DOHH2 (cell line): ENCODE measurements around the gene REC114.
"Not testable (repeated sequence)": the region's sequence is repeated elsewhere in the genome, so short reads cannot be mapped to it uniquely, and the experiment has no call there.

ENCODE experiments used
- H3F3A ChIP-seq: fragments of 200-600 bp; sonication (generic), shearing (Covaris generic); 2 replicates; pipeline ENCODE4 v1.6.0; 2016; ENCODE audit warnings: antibody characterized with exemption, mild to moderate bottlenecking; ENCODE audit not compliant: control insufficient read depth, insufficient read depth
- H3K27ac ChIP-seq: fragments of 200-600 bp; sonication (generic); 2 replicates; pipeline ENCODE4 v1.5.1; 2014; ENCODE audit warnings: low read depth, mild to moderate bottlenecking, low read length, moderate library complexity
- H3K27me3 ChIP-seq: fragments of 200-600 bp; sonication (generic); 2 replicates; pipeline ENCODE4 v1.6.1; 2014; ENCODE audit warnings: mild to moderate bottlenecking, low read length, mixed read lengths; ENCODE audit not compliant: control insufficient read depth
- H3K36me3 ChIP-seq: fragments of 200-600 bp; sonication (generic); 2 replicates; pipeline ENCODE4 v1.6.1; 2014; ENCODE audit warnings: mild to moderate bottlenecking, low read length, moderate library complexity, mixed read lengths; ENCODE audit not compliant: control insufficient read depth
- H3K4me1 ChIP-seq: fragments of 200-600 bp; sonication (generic); 2 replicates; pipeline ENCODE4 v1.6.1; 2014; ENCODE audit warnings: mild to moderate bottlenecking, low read length, mixed read lengths; ENCODE audit not compliant: control insufficient read depth
- H3K4me2 ChIP-seq: fragments of 200-600 bp; sonication (generic); 2 replicates; pipeline ENCODE4 v1.6.0; 2014; ENCODE audit warnings: mild to moderate bottlenecking, low read length, moderate library complexity
- H3K4me3 ChIP-seq: fragments of 200-600 bp; sonication (generic); 2 replicates; pipeline ENCODE4 v1.5.1; 2014; ENCODE audit warnings: mild to moderate bottlenecking, low read length, mixed read lengths
- H3K79me2 ChIP-seq: fragments of 200-600 bp; sonication (generic); 2 replicates; pipeline ENCODE4 v1.6.1; 2014; ENCODE audit warnings: mild to moderate bottlenecking, low read length, mixed read lengths; ENCODE audit not compliant: control insufficient read depth
- H3K9me2 ChIP-seq: fragments of 200-600 bp; sonication (generic); replicated peaks from 2 replicates; pipeline ENCODE4 v1.6.1; 2014; ENCODE audit warnings: mild to moderate bottlenecking, low read length, mixed read lengths; ENCODE audit not compliant: control insufficient read depth
- H3K9me3 ChIP-seq: fragments of 200-600 bp; sonication (generic); 2 replicates; pipeline ENCODE4 v1.6.1; 2014; ENCODE audit warnings: antibody characterized with exemption, low read length, mixed read lengths; ENCODE audit not compliant: control insufficient read depth, insufficient read depth
- H4K20me1 ChIP-seq: fragments of 200-600 bp; sonication (generic); 2 replicates; pipeline ENCODE4 v1.6.0; 2014; ENCODE audit warnings: low read depth, mild to moderate bottlenecking, antibody characterized with exemption, low read length, moderate library complexity; ENCODE audit not compliant: control insufficient read depth, insufficient read depth
- CTCF ChIP-seq: fragments of 200-600 bp; sonication (generic); IDR thresholded peaks from one replicate; pipeline ENCODE4 v1.5.1; 2014; ENCODE audit warnings: antibody characterized with exemption, mild to moderate bottlenecking, low read depth, low read length; ENCODE audit not compliant: poor library complexity, severe bottlenecking
- EZH2phosphoT487 ChIP-seq: fragments of 200-600 bp; sonication (generic); IDR thresholded peaks from 2 replicates; pipeline ENCODE4 v1.6.1; 2017; ENCODE audit warnings: borderline replicate concordance, mild to moderate bottlenecking, antibody characterized with exemption, low read length, moderate library complexity, mixed read lengths

Gene REC114

GRCh38 chr15:73573037-73573436 is 130.1 kb downstream of the REC114 start:
- H4K20me1 ChIP-seq: no peaks in the 10 kb centered on the region; the same call in 1 of the 2 replicates
- no peak overlapping the region for H3K4me3 ChIP-seq
- no peaks in the 10 kb centered on the region for H3K79me2 ChIP-seq
- no peaks in the 10 kb centered on the region for H3K9me2 ChIP-seq
- no peaks in the 10 kb centered on the region for H3F3A ChIP-seq
- peaks cover 54% of the 10 kb centered on the region for H3K36me3 ChIP-seq
- no peaks in the 10 kb centered on the region for H3K9me3 ChIP-seq
- no peak overlapping the region for H3K27ac ChIP-seq
- no peak overlapping the region for H3K4me2 ChIP-seq
- no peaks in the 10 kb centered on the region for H3K4me1 ChIP-seq
- TF ChIP-seq CTCF: no peak
- no peak for TF ChIP-seq EZH2phosphoT487
- H3K27me3 ChIP-seq: no peaks in the 10 kb centered on the region

- Histone ChIP-seq H3K4me1 (no peaks in the 10 kb centered on the region), H3K4me3 (no peak overlapping the region), H4K20me1 (no peaks in the 10 kb centered on the region; the same call in 1 of the 2 replicates), H3K27me3 (no peaks in the 10 kb centered on the region), H3F3A (no peaks in the 10 kb centered on the region), H3K36me3 (peaks cover 49% of the 10 kb centered on the region), H3K9me2 (no peaks in the 10 kb centered on the region), H3K9me3 (no peaks in the 10 kb centered on the region), H3K79me2 (no peaks in the 10 kb centered on the region), H3K4me2 (no peak overlapping the region), H3K27ac (no peak overlapping the region)
- no peak for TF ChIP-seq CTCF
- no peak for TF ChIP-seq EZH2phosphoT487
Observed at GRCh38 chr15:73573572-73573971, 130.6 kb downstream of the REC114 start.

GRCh38 chr15:73575636-73576247 is 132.8 kb downstream of the REC114 start:
- Histone ChIP-seq H3K79me2 (no peaks in the 10 kb centered on the region), H3F3A (no peaks in the 10 kb centered on the region), H3K4me2 (no peak overlapping the region), H3K9me3 (no peaks in the 10 kb centered on the region), H3K9me2 (no peaks in the 10 kb centered on the region), H4K20me1 (no peaks in the 10 kb centered on the region; the same call in 1 of the 2 replicates), H3K27ac (no peak overlapping the region), H3K36me3 (peaks cover 36% of the 10 kb centered on the region), H3K27me3 (no peaks in the 10 kb centered on the region), H3K4me3 (no peak overlapping the region), H3K4me1 (no peaks in the 10 kb centered on the region)
- TF ChIP-seq CTCF: no peak

GRCh38 chr15:73577593-73577992 is 134.6 kb downstream of the REC114 start:
- not testable (repeated sequence) for H4K20me1 ChIP-seq, H3K9me2 ChIP-seq, H3K9me3 ChIP-seq, H3K79me2 ChIP-seq, H3K4me2 ChIP-seq, H3F3A ChIP-seq, H3K4me3 ChIP-seq, H3K27ac ChIP-seq, H3K27me3 ChIP-seq, H3K4me1 ChIP-seq
- H3K36me3 ChIP-seq: peaks cover 37% of the 10 kb centered on the region
